ENCODE data around the gene SAP30BP. TPM values are rescaled to one million over a fixed set of nuclear protein-coding genes. Genes with fewer than 3 reads are reported as not detected.

SAP30BP gene
- total and polyA plus RNA-seq, 2 of the 13 experiments (the other 11 are each of a cell fraction or from before 2014, with no cell fraction given) = 67.7 to 99.4 TPM

- TF ChIP-seq EP300 (IDR thresholded peaks at IDR 0.05; ENCODE audit: low read depth in 2 of 2, low read length in 2 of 2) = no peak
- TF ChIP-seq EP300 (CRISPR knock-in tag; IDR thresholded peaks at IDR 0.05; ENCODE audit: borderline replicate concordance) = no peak
- no peak for TF ChIP-seq ZNF800 (CRISPR knock-in tag; IDR thresholded peaks at IDR 0.05)
- no peak for TF ChIP-seq ZNF580 (CRISPR knock-in tag; IDR thresholded peaks at IDR 0.05; ENCODE audit: borderline replicate concordance, low read depth)
- no peak for TF ChIP-seq IKZF4 (CRISPR knock-in tag; IDR thresholded peaks at IDR 0.05; ENCODE audit: borderline replicate concordance, low read depth, not compliant biosample characterization)
- TF ChIP-seq MIER3 (CRISPR knock-in tag; IDR thresholded peaks at IDR 0.05; ENCODE audit: borderline replicate concordance) = no peak
- 0 out of 3 replicates have a peak, but pooled peaks have one; percentile 10 for TF ChIP-seq MXI1 (IDR thresholded peaks at IDR 0.05; ENCODE audit: borderline replicate concordance, low read depth, low read length)
- peak; percentile 76; the same call in 1 of the 2 replicates for TF ChIP-seq IRF9 (CRISPR knock-in tag; IDR thresholded peaks at IDR 0.05; ENCODE audit: borderline replicate concordance)
- no peak for TF ChIP-seq ZNF205 (CRISPR knock-in tag; IDR thresholded peaks at IDR 0.05)
- peak; percentile 75 for TF ChIP-seq ZFX (CRISPR knock-in tag; IDR thresholded peaks at IDR 0.05; ENCODE audit: low read depth)
- no peak for TF ChIP-seq USF2 (IDR thresholded peaks at IDR 0.05; ENCODE audit: low read depth, low read length)
- no peak for TF ChIP-seq USF2 (CRISPR knock-in tag; IDR thresholded peaks at IDR 0.05; ENCODE audit: borderline replicate concordance)
- TF ChIP-seq KLF16 (CRISPR knock-in tag; IDR thresholded peaks at IDR 0.05) = no peak
- 0 out of 2 replicates have a peak, but pooled peaks have one; percentile 37 for TF ChIP-seq IRF2 (CRISPR knock-in tag; IDR thresholded peaks at IDR 0.05)
- no peak for TF ChIP-seq ZNF20 (CRISPR knock-in tag; IDR thresholded peaks at IDR 0.05)
- 0 out of 2 replicates have a peak, but pooled peaks have one; percentile 14 for TF ChIP-seq ZNF574 (CRISPR knock-in tag; IDR thresholded peaks at IDR 0.05)
- TF ChIP-seq MXD3 (CRISPR knock-in tag; IDR thresholded peaks at IDR 0.05) = 0 out of 2 replicates have a peak, but pooled peaks have one; percentile 44
- TF ChIP-seq ZNF768 (CRISPR knock-in tag; IDR thresholded peaks at IDR 0.05) = 0 out of 2 replicates have a peak, but pooled peaks have one; percentile 13
- peak; percentile 34; the same call in 1 of the 2 replicates for TF ChIP-seq ZMYM3 (CRISPR knock-in tag; IDR thresholded peaks at IDR 0.05)
Measured at GRCh38 chr17:75740631-75741077, 73.5 kb downstream of the SAP30BP start (continued).
